Measurements from ENCODE around the gene MRPL44. TPM values are rescaled to one million over a fixed set of nuclear protein-coding genes. Genes with fewer than 3 reads are reported as not detected.
A peak's percentile ranks its signal among the peaks of the same experiment; 100 is the strongest.

MRPL44 gene
- total RNA-seq, 2 donors from 2014 or later = 21.8 to 30.5 TPM

GRCh38 chr2:223969315-223969714 lies 12.1 kb downstream of the MRPL44 start:
- no peak overlapping the region for H3K27ac Mint-ChIP-seq
- H3K4me1 Mint-ChIP-seq = peaks cover 3% of the 10 kb centered on the region
- no peaks in the 10 kb centered on the region for H3K9me3 ChIP-seq (ENCODE audit: control insufficient read depth, low read length, poor library complexity, severe bottlenecking)
- H3K36me3 Mint-ChIP-seq (ENCODE audit: low read depth) = no peaks in the 10 kb centered on the region
- no peaks in the 10 kb centered on the region for H3K27me3 Mint-ChIP-seq
- no peak for ATAC-seq
- no peak for DNase-seq
- H3K4me3 Mint-ChIP-seq = no peak overlapping the region

GRCh38 chr2:223969856-223970255 lies 12.6 kb downstream of the MRPL44 start:
- H3K9me3 ChIP-seq (ENCODE audit: control insufficient read depth, low read length, poor library complexity, severe bottlenecking) = no peaks in the 10 kb centered on the region
- Mint-ChIP-seq H3K27ac (no peak overlapping the region), H3K4me3 (no peak overlapping the region), H3K36me3 (ENCODE audit: low read depth) (no peaks in the 10 kb centered on the region), H3K27me3 (no peaks in the 10 kb centered on the region), H3K4me1 (peaks cover 3% of the 10 kb centered on the region)
- DNase-seq (no peak), ATAC-seq (no peak)

GRCh38 chr2:223970343-223971128 lies 13.3 kb downstream of the MRPL44 start:
- H3K4me3 Mint-ChIP-seq = no peak overlapping the region
- peak overlapping the region; percentile 16 for H3K27ac Mint-ChIP-seq
- no peaks in the 10 kb centered on the region for H3K9me3 ChIP-seq (ENCODE audit: control insufficient read depth, low read length, poor library complexity, severe bottlenecking)
- ATAC-seq = peak; percentile 75
- peak in 1 of 3 donors; percentile 53 for DNase-seq
- H3K27me3 Mint-ChIP-seq = no peaks in the 10 kb centered on the region
- peaks cover 3% of the 10 kb centered on the region for H3K4me1 Mint-ChIP-seq
- H3K36me3 Mint-ChIP-seq (ENCODE audit: low read depth) = no peaks in the 10 kb centered on the region

GRCh38 chr2:223971731-223972130 lies 14.5 kb downstream of the MRPL44 start:
- Mint-ChIP-seq H3K4me1 (peaks cover 3% of the 10 kb centered on the region), H3K27me3 (no peaks in the 10 kb centered on the region), H3K4me3 (no peak overlapping the region), H3K36me3 (ENCODE audit: low read depth) (no peaks in the 10 kb centered on the region), H3K27ac (no peak overlapping the region)
- H3K9me3 ChIP-seq (ENCODE audit: control insufficient read depth, low read length, poor library complexity, severe bottlenecking) = no peaks in the 10 kb centered on the region
- no peak for DNase-seq
- ATAC-seq = no peak

- DNase-seq (no peak), ATAC-seq (no peak)
- peaks cover 3% of the 10 kb centered on the region for H3K4me1 Mint-ChIP-seq
- no peak overlapping the region for H3K27ac Mint-ChIP-seq
- no peak overlapping the region for H3K4me3 Mint-ChIP-seq
- H3K36me3 Mint-ChIP-seq (ENCODE audit: low read depth) = no peaks in the 10 kb centered on the region
- no peaks in the 10 kb centered on the region for H3K9me3 ChIP-seq (ENCODE audit: control insufficient read depth, low read length, poor library complexity, severe bottlenecking)
- H3K27me3 Mint-ChIP-seq = no peaks in the 10 kb centered on the region
Observed at GRCh38 chr2:223972656-223973102, 15.4 kb downstream of the MRPL44 start.

GRCh38 chr2:223973606-223974005 lies 16.3 kb downstream of the MRPL44 start:
- DNase-seq (no peak), ATAC-seq (no peak)
- no peaks in the 10 kb centered on the region for H3K36me3 Mint-ChIP-seq (ENCODE audit: low read depth)
- H3K9me3 ChIP-seq (ENCODE audit: control insufficient read depth, low read length, poor library complexity, severe bottlenecking) = peaks cover under 1% of the 10 kb centered on the region
- no peak overlapping the region for H3K4me3 Mint-ChIP-seq
- H3K27ac Mint-ChIP-seq = no peak overlapping the region
- peaks cover 3% of the 10 kb centered on the region for H3K4me1 Mint-ChIP-seq
- no peaks in the 10 kb centered on the region for H3K27me3 Mint-ChIP-seq

- H3K27me3 Mint-ChIP-seq = no peaks in the 10 kb centered on the region
- DNase-seq (no peak), ATAC-seq (no peak)
- peaks cover 3% of the 10 kb centered on the region for H3K9me3 ChIP-seq (ENCODE audit: control insufficient read depth, low read length, poor library complexity, severe bottlenecking)
- no peak overlapping the region for H3K4me3 Mint-ChIP-seq
- no peaks in the 10 kb centered on the region for H3K36me3 Mint-ChIP-seq (ENCODE audit: low read depth)
- no peak overlapping the region for H3K27ac Mint-ChIP-seq
- H3K4me1 Mint-ChIP-seq = no peaks in the 10 kb centered on the region
Observed at GRCh38 chr2:223976635-223977226, 19.5 kb downstream of the MRPL44 start.

- ATAC-seq (no peak), DNase-seq (no peak)
- no peaks in the 10 kb centered on the region for H3K36me3 Mint-ChIP-seq (ENCODE audit: low read depth)
- H3K4me3 Mint-ChIP-seq = no peak overlapping the region
- H3K9me3 ChIP-seq (ENCODE audit: control insufficient read depth, low read length, poor library complexity, severe bottlenecking) = peaks cover 3% of the 10 kb centered on the region
- peaks cover under 1% of the 10 kb centered on the region for H3K4me1 Mint-ChIP-seq
- H3K27me3 Mint-ChIP-seq = no peaks in the 10 kb centered on the region
- H3K27ac Mint-ChIP-seq = no peak overlapping the region
Observed at GRCh38 chr2:223978451-223978850, 21.2 kb downstream of the MRPL44 start.

- H3K4me1 Mint-ChIP-seq = peaks cover 2% of the 10 kb centered on the region
Observed at GRCh38 chr2:223979730-223980396, 22.6 kb downstream of the MRPL44 start.

GRCh38 chr2:223980397-223980735 lies 23.1 kb downstream of the MRPL44 start:
- no peak overlapping the region for H3K27ac Mint-ChIP-seq
- no peaks in the 10 kb centered on the region for H3K36me3 Mint-ChIP-seq (ENCODE audit: low read depth)
- H3K27me3 Mint-ChIP-seq = peaks cover 7% of the 10 kb centered on the region
- DNase-seq (no peak), ATAC-seq (no peak)
- peaks cover 2% of the 10 kb centered on the region for H3K4me1 Mint-ChIP-seq
- no peak overlapping the region for H3K4me3 Mint-ChIP-seq
- H3K9me3 ChIP-seq (ENCODE audit: control insufficient read depth, low read length, poor library complexity, severe bottlenecking) = peaks cover 3% of the 10 kb centered on the region

More at GRCh38 chr2:223979730-223980396, 22.6 kb downstream of the MRPL44 start:
- Mint-ChIP-seq H3K4me3 (no peak overlapping the region), H3K27me3 (peaks cover 6% of the 10 kb centered on the region), H3K27ac (no peak overlapping the region), H3K36me3 (ENCODE audit: low read depth) (no peaks in the 10 kb centered on the region)
- no peak for ATAC-seq
- H3K9me3 ChIP-seq (ENCODE audit: control insufficient read depth, low read length, poor library complexity, severe bottlenecking) = peaks cover 3% of the 10 kb centered on the region
- DNase-seq = no peak

GRCh38 chr2:223980803-223981202 lies 23.5 kb downstream of the MRPL44 start:
- DNase-seq (no peak), ATAC-seq (no peak)
- no peaks in the 10 kb centered on the region for H3K36me3 Mint-ChIP-seq (ENCODE audit: low read depth)
- peaks cover 12% of the 10 kb centered on the region for H3K27me3 Mint-ChIP-seq
- H3K27ac Mint-ChIP-seq = no peak overlapping the region
- peaks cover 2% of the 10 kb centered on the region for H3K4me1 Mint-ChIP-seq
- no peak overlapping the region for H3K4me3 Mint-ChIP-seq
- peaks cover 3% of the 10 kb centered on the region for H3K9me3 ChIP-seq (ENCODE audit: control insufficient read depth, low read length, poor library complexity, severe bottlenecking)

- Mint-ChIP-seq H3K4me1 (peaks cover 2% of the 10 kb centered on the region), H3K27me3 (peaks cover 16% of the 10 kb centered on the region), H3K27ac (no peak overlapping the region), H3K4me3 (no peak overlapping the region), H3K36me3 (ENCODE audit: low read depth) (no peaks in the 10 kb centered on the region)
- H3K9me3 ChIP-seq (ENCODE audit: control insufficient read depth, low read length, poor library complexity, severe bottlenecking) = peaks cover 3% of the 10 kb centered on the region
- no peak for DNase-seq
- no peak for ATAC-seq
Observed at GRCh38 chr2:223981241-223981640, 24.0 kb downstream of the MRPL44 start.

- Mint-ChIP-seq H3K27ac (no peak overlapping the region), H3K36me3 (ENCODE audit: low read depth) (no peaks in the 10 kb centered on the region), H3K27me3 (peaks cover 57% of the 10 kb centered on the region), H3K4me1 (peaks cover 4% of the 10 kb centered on the region), H3K4me3 (no peak overlapping the region)
- DNase-seq (no peak), ATAC-seq (no peak)
- H3K9me3 ChIP-seq (ENCODE audit: control insufficient read depth, low read length, poor library complexity, severe bottlenecking) = no peaks in the 10 kb centered on the region
Observed at GRCh38 chr2:223989206-223989855, 32.1 kb downstream of the MRPL44 start.
